Measurements from ENCODE around the gene EIF4G1.

DNA sequence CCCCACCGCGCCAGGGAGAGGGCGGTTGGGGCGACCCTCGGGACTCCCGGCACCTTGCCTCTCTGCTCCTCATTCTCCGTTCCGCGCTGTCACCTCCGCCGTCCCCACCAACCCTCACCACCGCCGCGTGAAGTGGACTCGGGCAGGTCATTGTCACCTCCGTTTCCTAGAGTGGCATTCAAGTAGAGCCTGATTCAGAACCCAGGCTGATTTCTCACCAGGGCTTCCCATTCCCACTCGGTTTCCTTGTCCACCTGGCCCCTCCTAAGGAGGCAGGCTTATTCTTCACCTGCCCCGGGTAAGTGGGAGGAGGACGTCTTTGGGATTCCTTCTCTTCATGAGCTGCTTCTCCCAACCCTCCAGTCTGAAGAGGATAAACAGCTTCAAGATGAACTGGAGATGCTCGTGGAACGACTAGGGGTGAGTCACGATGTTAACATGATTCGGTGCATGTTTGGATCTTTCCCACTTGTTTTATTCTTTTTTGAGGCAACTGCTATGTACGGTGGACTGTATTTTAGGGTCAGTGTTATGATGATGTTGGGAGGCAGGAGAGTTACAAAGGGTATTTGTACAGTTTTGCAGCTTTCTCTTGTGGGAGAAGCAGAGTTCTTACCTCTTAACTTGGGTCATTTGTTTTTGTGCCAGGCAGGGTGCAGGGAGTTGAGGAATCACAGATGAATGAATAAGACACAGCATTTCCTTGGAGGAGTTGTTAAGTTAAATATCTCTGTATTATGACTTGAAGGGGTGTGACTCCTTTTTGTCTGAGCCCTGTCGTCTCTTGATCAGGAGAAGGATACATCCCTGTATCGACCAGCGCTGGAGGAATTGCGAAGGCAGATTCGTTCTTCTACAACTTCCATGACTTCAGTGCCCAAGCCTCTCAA lies 14.7 kb upstream of the EIF4G1 start:
- TF ChIP-seq POLR2A (IDR thresholded peaks at IDR 0.05) (no peak), CTCF (IDR thresholded peaks at IDR 0.05) (no peak)
